K562 (cell line): ENCODE data around the gene ARL5C. TPM values are rescaled to one million over a fixed set of nuclear protein-coding genes. Genes with fewer than 3 reads are reported as not detected.
"Not testable (repeated sequence)": the region's sequence is repeated elsewhere in the genome, so short reads cannot be mapped to it uniquely, and the experiment has no call there.

Experiments
- ATAC-seq: fragments of 200-7000 bp; cut with Tn5 transposase; 3 replicates; pipeline ENCODE4 v1.9.1; 2020; ENCODE audit warnings: moderate library complexity
- BruUV-seq: library from RNA; stranded (reverse); fragments of 400-500 nt; replicated peaks from 2 replicates; lab custom pipeline; 2021; lab: Mats Ljungman, UMichigan
- CTCF ChIA-PET: fragments of 300-600 bp; formaldehyde crosslinking; extraction: SDS; loops from one replicate; lab custom pipeline; 2021; ENCODE audit warnings: low intra/inter-chr PET ratio; lab: Yijun Ruan, JAX
- POLR2A ChIA-PET: fragments of 300-600, 350-650 bp; sonication (Branson Sonifier 250); formaldehyde crosslinking; extraction: SDS; loops from one replicate; lab custom pipeline; 2021; ENCODE audit warnings: antibody characterized with exemption, inconsistent platforms; lab: Yijun Ruan, JAX
- DNase-seq, 4 experiments: peaks; one replicate each; pipeline versions ENCODE4 v3.0.0 to v3.0.0-alpha.2; 2011 to 2018; ENCODE audit warnings: low spot score in 3 of 4, mixed read lengths in 3 of 4; ENCODE audit errors: extremely low read depth in 1 of 4
- FAIRE-seq: peaks from 2 replicates; lab custom pipeline; 2011; peaks lifted over from hg19 to GRCh38; lab: Jason Lieb, UNC
- H2AFZ ChIP-seq: 2 replicates; pipeline ENCODE4 v1.6.0; 2011; ENCODE audit warnings: low read depth, low read length, control low read depth, inconsistent platforms
- H3K27ac ChIP-seq: fragments of 200-600 bp; 3 replicates; pipeline ENCODE4 v1.8.0; 2011; ENCODE audit warnings: low read depth, mild to moderate bottlenecking, control low read depth, inconsistent platforms, low read length, moderate library complexity, mixed read lengths; ENCODE audit errors: extremely low read depth
- H3K27me3 ChIP-seq, 2 experiments: fragments of 300-600 bp in 1 of 2; 2 replicates in 1 of 2; 3 replicates in 1 of 2; pipeline versions ENCODE4 v1.6.0 to v1.8.0; 2011; ENCODE audit warnings: inconsistent platforms in 2 of 2, low read length in 2 of 2, mild to moderate bottlenecking in 1 of 2, mixed read lengths in 1 of 2, moderate library complexity in 1 of 2; ENCODE audit not compliant: control insufficient read depth in 2 of 2, insufficient read depth in 2 of 2
- H3K36me3 ChIP-seq: fragments of 300-600 bp; 3 replicates; pipeline ENCODE4 v1.8.0; 2011; ENCODE audit warnings: mild to moderate bottlenecking, low read length, inconsistent platforms; ENCODE audit not compliant: control insufficient read depth, insufficient read depth
- H3K4me1 ChIP-seq, 2 experiments: fragments of 200-600 bp in 1 of 2; replicated peaks in 1 of 2; 2 replicates in 1 of 2; 3 replicates in 1 of 2; pipeline versions ENCODE4 v1.5.1 to v1.8.0; 2011; ENCODE audit warnings: inconsistent platforms in 2 of 2, low read length in 2 of 2, mild to moderate bottlenecking in 1 of 2, mixed read lengths in 1 of 2, moderate library complexity in 1 of 2; ENCODE audit not compliant: control insufficient read depth in 2 of 2, insufficient read depth in 2 of 2
- H3K4me2 ChIP-seq: 2 replicates; pipeline ENCODE4 v1.6.1; 2011; ENCODE audit warnings: low read length, control low read depth, inconsistent platforms, mixed read lengths; ENCODE audit not compliant: insufficient read depth
- H3K4me3 ChIP-seq: fragments of 200-600 bp; sonication (generic), shearing (Covaris generic); 2 replicates; pipeline ENCODE4 v1.5.1; 2016; ENCODE audit warnings: control low read depth, inconsistent platforms
- H3K79me2 ChIP-seq: fragments of 200-600 bp; 3 replicates; pipeline ENCODE4 v1.8.0; 2011; ENCODE audit warnings: low read length, inconsistent platforms; ENCODE audit not compliant: control insufficient read depth, insufficient read depth
- H3K9ac ChIP-seq, 2 experiments: 2 replicates each; pipeline versions ENCODE4 v1.6.0 to v1.6.1; 2011; ENCODE audit warnings: low read depth in 2 of 2, low read length in 2 of 2, control low read depth in 1 of 2, inconsistent platforms in 1 of 2, mild to moderate bottlenecking in 1 of 2, mixed read lengths in 1 of 2; ENCODE audit not compliant: insufficient read depth in 1 of 2
- H3K9me1 ChIP-seq: one replicate; pipeline ENCODE4 v1.6.0; 2011; ENCODE audit warnings: inconsistent platforms, mild to moderate bottlenecking, low read length, moderate library complexity; ENCODE audit not compliant: control insufficient read depth, insufficient read depth
- H3K9me3 ChIP-seq: replicated peaks from 2 replicates; pipeline ENCODE4 v1.5.1; 2011; ENCODE audit warnings: low read depth, low read length, inconsistent platforms; ENCODE audit not compliant: control insufficient read depth, insufficient read depth
- H4K20me1 ChIP-seq: replicated peaks from 2 replicates; pipeline ENCODE4 v1.6.1; 2011; ENCODE audit warnings: low read length, inconsistent platforms, mixed read lengths; ENCODE audit not compliant: control insufficient read depth, insufficient read depth
- ASH1L ChIP-seq: fragments of 450-650 bp; IDR thresholded peaks from 2 replicates; pipeline ENCODE4 v1.6.1; 2018; ENCODE audit warnings: borderline replicate concordance, mild to moderate bottlenecking, low read depth; ENCODE audit not compliant: partially characterized antibody
- C11orf30 ChIP-seq: fragments of 450-650 bp; IDR thresholded peaks from 2 replicates; pipeline ENCODE4 v1.6.1; 2016; ENCODE audit warnings: low read depth, mild to moderate bottlenecking
- CC2D1A ChIP-seq: fragments of 450-650 bp; IDR thresholded peaks from 2 replicates; pipeline ENCODE4 v1.6.1; 2017; ENCODE audit warnings: mild to moderate bottlenecking
- DACH1 ChIP-seq: fragments of 450-650 bp; IDR thresholded peaks from 2 replicates; pipeline ENCODE4 v1.6.1; 2018; ENCODE audit not compliant: partially characterized antibody
- GABPA ChIP-seq: fragments of 200-800 bp; sonication (Bioruptor generic); conservative IDR thresholded peaks from 2 replicates; pipeline ENCODE4 v1.6.1; 2016; ENCODE audit warnings: low read depth, missing genetic modification characterization, missing compliant biosample characterization
- KDM1A ChIP-seq, 2 experiments: fragments of 450-650 bp; IDR thresholded peaks; 2 replicates each; pipeline ENCODE4 v1.6.1; 2016; ENCODE audit warnings: mild to moderate bottlenecking in 2 of 2
- MAFG ChIP-seq: fragments of 450-650 bp; conservative IDR thresholded peaks from 2 replicates; pipeline ENCODE4 v1.6.1; 2016; ENCODE audit warnings: missing genetic modification characterization, missing compliant biosample characterization
- MBD2 ChIP-seq: sonication (generic); IDR thresholded peaks from 2 replicates; pipeline ENCODE4 v1.6.1; 2016; ENCODE audit warnings: low read depth, borderline replicate concordance
- U2AF1 ChIP-seq: fragments of 200-400 bp; formaldehyde crosslinking; optimal IDR thresholded peaks from 2 replicates; pipeline ENCODE3; 2017; ENCODE audit warnings: mild to moderate bottlenecking, low read depth, low read length, moderate library complexity
- ZKSCAN3 ChIP-seq: fragments of 250-450 bp; sonication (Bioruptor Pico); IDR thresholded peaks from 2 replicates; pipeline ENCODE4 v1.4.0; 2020
- ZNF316 ChIP-seq: fragments of 450-650 bp; IDR thresholded peaks from 2 replicates; pipeline ENCODE4 v1.6.1; 2016
- WGBS: fragments of 100-300 bp; shearing (Covaris generic); methylation state at CpG from one replicate; pipeline ENCODE4 v1.1.6; 2016; ENCODE audit warnings: low coverage, mixed read lengths; ENCODE audit not compliant: insufficient coverage; ENCODE audit errors: missing lambda C conversion rate; 5-methylcytosine and 5-hydroxymethylcytosine counted together
- in situ Hi-C: fragments of 300-500 bp; cut with MboI; formaldehyde crosslinking; loops from 4 replicates; pipeline ENCODE4 v1.15.0; 2018; ENCODE audit warnings: inconsistent platforms, mixed read lengths
- intact Hi-C: fragments of 100-400 bp; cut with micrococcal nuclease; formaldehyde crosslinking; loops from 2 replicates; pipeline ENCODE4 v1.14.2; 2022
- polyA plus RNA-seq, 8 experiments: library from polyadenylated mRNA; depleted of rRNA in 4 of 8; stranded (reverse) in 5 of 8; unstranded in 3 of 8; fragments of >200 nt; fragmentation: Nextera tagmentation in 2 of 8; fragmentation: Illumina TruSeq in 1 of 8; extraction: Ambion mirVana in 2 of 8; extraction: Trizol in 1 of 8; gene quantifications; 2 replicates each; pipeline versions ENCODE4 v1.2.1 to v1.2.3, GENCODE V29; 2011 to 2014; ENCODE audit warnings: inconsistent platforms in 1 of 8, missing spikeins in 1 of 8
- total RNA-seq, 7 experiments: library from RNA; depleted of rRNA in 6 of 7; stranded (reverse); fragments of >200 nt in 6 of 7; fragmentation: Illumina TruSeq in 2 of 7; extraction: Trizol in 2 of 7; gene quantifications; 2 replicates each; pipeline versions ENCODE4 v1.2.1 to v1.2.3, GENCODE V29; 2011 to 2021; ENCODE audit warnings: low replicate concordance in 1 of 7
- TF ChIP-seq, protein P1 (sequence below): sonication (generic); formaldehyde crosslinking; IDR thresholded peaks from 2 replicates; pipeline ENCODE4 v1.8.0; 2022; ENCODE audit warnings: mild to moderate bottlenecking, missing genetic modification reagents
- TF ChIP-seq, protein P2 (sequence below): IDR thresholded peaks from 2 replicates; pipeline ENCODE4 v1.6.1; 2016; ENCODE audit warnings: missing genetic modification characterization, missing compliant biosample characterization
- TF ChIP-seq, protein P3 (sequence below): sonication (generic); formaldehyde crosslinking; IDR thresholded peaks from 2 replicates; pipeline ENCODE4 v1.8.1; 2022; ENCODE audit warnings: missing genetic modification reagents

ARL5C gene
- total and polyA plus RNA-seq, 9 of the 15 experiments (the other 6 are each of a cell fraction or from before 2014, with no cell fraction given), result not detected

DNA sequence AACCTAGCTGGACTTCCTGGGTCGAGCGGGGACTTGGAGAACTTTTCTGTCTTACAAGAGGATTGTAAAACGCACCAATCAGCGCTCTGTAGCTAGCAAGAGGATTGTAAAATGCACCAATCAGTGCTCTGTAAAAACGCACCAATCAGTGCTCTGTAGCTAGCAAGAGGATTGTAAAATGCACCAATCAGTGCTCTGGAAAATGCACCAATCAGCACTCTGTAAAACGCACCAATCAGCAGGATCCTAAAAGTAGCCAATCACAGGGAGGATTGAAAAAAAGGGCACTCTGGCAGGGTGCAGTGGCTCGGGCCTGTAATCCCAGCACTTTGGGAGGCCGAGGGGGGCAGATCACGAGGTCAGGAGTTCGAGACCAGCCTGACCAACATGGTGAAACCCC, 2.5 kb upstream of the ARL5C start:
- in situ Hi-C loops, H3K4me2 ChIP-seq, H3K9me1 ChIP-seq, BruUV-seq, intact Hi-C loops, H3K9ac ChIP-seq, H3K79me2 ChIP-seq, ATAC-seq, H4K20me1 ChIP-seq, H3K27me3 ChIP-seq, CTCF ChIA-PET, H2AFZ ChIP-seq, H3K4me3 ChIP-seq: not testable (repeated sequence)
- POLR2A ChIA-PET, result interaction anchor here (0.7 to 1.4 kb wide), 2 partner anchors 9 to 27 kb away, joined by 3 read pairs; no protein-coding TSS in a partner anchor
- WGBS, result 31% methylated on average over 10 of the region's 10 CpGs
- H3K4me1 ChIP-seq, result peaks cover 5 to 19% of the 10 kb centered on the region in 2 experiments; a peak in 3 of 5 replicates
- peak; percentile 67 for TF ChIP-seq ASH1L
- 0 out of 2 replicates have a peak, but pooled peaks have one; percentile 7 for TF ChIP-seq C11orf30
- TF ChIP-seq MBD2, result peak; percentile 52; the same call in 1 of the 2 replicates
- peak in 1 of 2 experiments; percentile 25; a peak in 1 of 4 replicates for TF ChIP-seq KDM1A (IDR thresholded peaks at IDR 0.05)
- peak; percentile 69 for TF ChIP-seq ZNF316
- TF ChIP-seq MAFG (tag), result 0 out of 2 replicates have a peak, but pooled peaks have one; percentile 9
- TF ChIP-seq CC2D1A, result peak; percentile 69
- TF ChIP-seq, all 486 proteins: peak for 7; not testable (repeated sequence) for 479
- not testable (repeated sequence) for DNase-seq, FAIRE-seq, H3K9me3 ChIP-seq, H3K27ac ChIP-seq, H3K36me3 ChIP-seq

DNA sequence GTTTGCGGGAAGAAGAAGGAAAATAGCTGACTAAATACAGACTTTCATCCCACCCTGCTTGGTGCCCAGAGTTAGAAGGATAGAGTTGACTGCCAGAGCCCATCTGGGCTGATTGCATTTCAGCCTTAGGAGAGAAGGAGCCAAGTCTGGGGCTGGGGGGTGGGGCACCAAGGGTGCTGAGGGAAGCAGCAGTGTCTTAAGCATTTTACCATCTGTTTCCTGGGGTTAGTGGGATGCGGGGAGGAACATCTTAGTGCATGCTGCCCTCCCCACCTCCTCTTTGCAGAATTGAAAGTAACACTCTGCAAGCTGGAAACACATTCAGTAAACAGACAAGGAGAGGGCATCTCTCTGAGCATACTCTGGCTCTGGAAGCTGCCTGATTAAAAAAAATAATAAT, 1.5 kb upstream of the ARL5C start:
- no TSS peak for BruUV-seq
- Histone ChIP-seq H4K20me1 (no peaks in the 10 kb centered on the region), H3K4me3 (no peak overlapping the region), H3K9ac (no peak overlapping the region), H3K4me2 (no peak overlapping the region), H3K36me3 (no peaks in the 10 kb centered on the region), H2AFZ (no peak overlapping the region), H3K4me1 (peaks cover 5 to 19% of the 10 kb centered on the region in 2 experiments; a peak in 3 of 5 replicates), H3K27me3 (no peaks in the 10 kb centered on the region), H3K9me1 (no peaks in the 10 kb centered on the region), H3K9me3 (no peaks in the 10 kb centered on the region), H3K27ac (no peak overlapping the region), H3K79me2 (no peaks in the 10 kb centered on the region)
- ATAC-seq (no peak), FAIRE-seq (no peak), DNase-seq (no peak)
- intact Hi-C loops, result no loop called here
- ChIA-PET POLR2A (no interaction called here), CTCF (no interaction called here)
- 28% methylated on average over 2 of the region's 2 CpGs for WGBS
- in situ Hi-C loops, result no loop called here
- TF ChIP-seq ZKSCAN3 (CRISPR knock-in tag) (no peak), DACH1 (no peak), U2AF1 (no peak), GABPA (tag) (no peak)
- TF ChIP-seq, protein P1, sequence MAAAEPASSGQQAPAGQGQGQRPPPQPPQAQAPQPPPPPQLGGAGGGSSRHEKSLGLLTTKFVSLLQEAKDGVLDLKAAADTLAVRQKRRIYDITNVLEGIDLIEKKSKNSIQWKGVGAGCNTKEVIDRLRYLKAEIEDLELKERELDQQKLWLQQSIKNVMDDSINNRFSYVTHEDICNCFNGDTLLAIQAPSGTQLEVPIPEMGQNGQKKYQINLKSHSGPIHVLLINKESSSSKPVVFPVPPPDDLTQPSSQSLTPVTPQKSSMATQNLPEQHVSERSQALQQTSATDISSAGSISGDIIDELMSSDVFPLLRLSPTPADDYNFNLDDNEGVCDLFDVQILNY, result no peak
- TF ChIP-seq, protein P2, sequence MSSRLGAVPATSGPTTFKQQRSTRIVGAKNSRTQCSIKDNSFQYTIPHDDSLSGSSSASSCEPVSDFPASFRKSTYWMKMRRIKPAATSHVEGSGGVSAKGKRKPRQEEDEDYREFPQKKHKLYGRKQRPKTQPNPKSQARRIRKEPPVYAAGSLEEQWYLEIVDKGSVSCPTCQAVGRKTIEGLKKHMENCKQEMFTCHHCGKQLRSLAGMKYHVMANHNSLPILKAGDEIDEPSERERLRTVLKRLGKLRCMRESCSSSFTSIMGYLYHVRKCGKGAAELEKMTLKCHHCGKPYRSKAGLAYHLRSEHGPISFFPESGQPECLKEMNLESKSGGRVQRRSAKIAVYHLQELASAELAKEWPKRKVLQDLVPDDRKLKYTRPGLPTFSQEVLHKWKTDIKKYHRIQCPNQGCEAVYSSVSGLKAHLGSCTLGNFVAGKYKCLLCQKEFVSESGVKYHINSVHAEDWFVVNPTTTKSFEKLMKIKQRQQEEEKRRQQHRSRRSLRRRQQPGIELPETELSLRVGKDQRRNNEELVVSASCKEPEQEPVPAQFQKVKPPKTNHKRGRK (tag), result no peak
- TF ChIP-seq, protein P3, sequence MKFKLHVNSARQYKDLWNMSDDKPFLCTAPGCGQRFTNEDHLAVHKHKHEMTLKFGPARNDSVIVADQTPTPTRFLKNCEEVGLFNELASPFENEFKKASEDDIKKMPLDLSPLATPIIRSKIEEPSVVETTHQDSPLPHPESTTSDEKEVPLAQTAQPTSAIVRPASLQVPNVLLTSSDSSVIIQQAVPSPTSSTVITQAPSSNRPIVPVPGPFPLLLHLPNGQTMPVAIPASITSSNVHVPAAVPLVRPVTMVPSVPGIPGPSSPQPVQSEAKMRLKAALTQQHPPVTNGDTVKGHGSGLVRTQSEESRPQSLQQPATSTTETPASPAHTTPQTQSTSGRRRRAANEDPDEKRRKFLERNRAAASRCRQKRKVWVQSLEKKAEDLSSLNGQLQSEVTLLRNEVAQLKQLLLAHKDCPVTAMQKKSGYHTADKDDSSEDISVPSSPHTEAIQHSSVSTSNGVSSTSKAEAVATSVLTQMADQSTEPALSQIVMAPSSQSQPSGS (CRISPR knock-in tag), result no peak
